Astrocyte (in vitro differentiated cells and primary cell): ENCODE measurements around the gene NFKB1. TPM values are rescaled to one million over a fixed set of nuclear protein-coding genes. Genes with fewer than 3 reads are reported as not detected.

Source experiments
- DNase-seq: peaks from one replicate; pipeline ENCODE4 v3.0.0-alpha.2; 2010; ENCODE audit warnings: low read depth
- FAIRE-seq: peaks from 2 replicates; lab custom pipeline; 2011; peaks lifted over from hg19 to GRCh38; lab: Jason Lieb, UNC
- H2AFZ ChIP-seq: 2 replicates; pipeline ENCODE4 v1.6.0; 2012; ENCODE audit warnings: low read depth, low read length, inconsistent platforms
- H3K27ac ChIP-seq: 2 replicates; pipeline ENCODE4 v1.5.1; 2011; ENCODE audit warnings: low read depth, low read length, inconsistent platforms
- H3K27me3 ChIP-seq: 2 replicates; pipeline ENCODE4 v1.6.0; 2011; ENCODE audit warnings: low read length, inconsistent platforms; ENCODE audit not compliant: insufficient read depth
- H3K36me3 ChIP-seq: 2 replicates; pipeline ENCODE4 v1.5.1; 2011; ENCODE audit warnings: low read length, inconsistent platforms; ENCODE audit not compliant: insufficient read depth
- H3K4me1 ChIP-seq: 2 replicates; pipeline ENCODE4 v1.5.1; 2011; ENCODE audit warnings: low read length, inconsistent platforms; ENCODE audit not compliant: insufficient read depth
- H3K4me2 ChIP-seq: 2 replicates; pipeline ENCODE4 v1.6.0; 2012; ENCODE audit warnings: low read length, inconsistent platforms
- H3K4me3 ChIP-seq: 2 replicates; pipeline ENCODE4 v1.5.1; 2011; ENCODE audit warnings: low read depth, mild to moderate bottlenecking, low read length, inconsistent platforms; ENCODE audit not compliant: insufficient read depth
- H3K79me2 ChIP-seq: 2 replicates; pipeline ENCODE4 v1.6.0; 2012; ENCODE audit warnings: mild to moderate bottlenecking, low read length, inconsistent platforms; ENCODE audit not compliant: insufficient read depth
- H3K9ac ChIP-seq: 2 replicates; pipeline ENCODE4 v1.6.0; 2012; ENCODE audit warnings: mild to moderate bottlenecking, low read length, inconsistent platforms
- H3K9me3 ChIP-seq: 2 replicates; pipeline ENCODE4 v1.5.1; 2012; ENCODE audit warnings: low read depth, mild to moderate bottlenecking, low read length, inconsistent platforms; ENCODE audit not compliant: insufficient read depth
- H4K20me1 ChIP-seq: 2 replicates; pipeline ENCODE4 v1.6.0; 2012; ENCODE audit warnings: low read length, inconsistent platforms; ENCODE audit not compliant: insufficient read depth
- H3K27ac Mint-ChIP-seq: one replicate; pipeline ENCODE4 v1.8.0; 2021; ENCODE audit warnings: mild to moderate bottlenecking, mixed read lengths; ENCODE audit not compliant: unreplicated experiment
- H3K27me3 Mint-ChIP-seq: one replicate; pipeline ENCODE4 v1.8.0; 2021; ENCODE audit warnings: low read depth, mixed read lengths; ENCODE audit not compliant: unreplicated experiment
- H3K36me3 Mint-ChIP-seq: one replicate; pipeline ENCODE4 v1.8.0; 2021; ENCODE audit warnings: low read depth, mixed read lengths; ENCODE audit not compliant: unreplicated experiment
- H3K4me1 Mint-ChIP-seq: one replicate; pipeline ENCODE4 v1.8.0; 2021; ENCODE audit warnings: low read depth, mixed read lengths; ENCODE audit not compliant: unreplicated experiment
- H3K4me3 Mint-ChIP-seq: one replicate; pipeline ENCODE4 v1.8.0; 2021; ENCODE audit warnings: mild to moderate bottlenecking, moderate library complexity, mixed read lengths; ENCODE audit not compliant: unreplicated experiment
- H3K9me3 Mint-ChIP-seq: one replicate; pipeline ENCODE4 v1.8.0; 2021; ENCODE audit warnings: mild to moderate bottlenecking, mixed read lengths; ENCODE audit not compliant: unreplicated experiment
- EZH2 ChIP-seq: IDR thresholded peaks from 2 replicates; pipeline ENCODE4 v1.6.1; 2012; ENCODE audit warnings: mild to moderate bottlenecking, low read length, inconsistent platforms; ENCODE audit not compliant: insufficient read depth
- total RNA-seq: library from RNA; stranded (reverse); gene quantifications from 2 replicates; pipeline ENCODE4 v1.2.1, GENCODE V29; 2021
- TF ChIP-seq, protein P1 (sequence below): IDR thresholded peaks from 2 replicates; pipeline ENCODE4 v1.5.1; 2011; ENCODE audit warnings: low read depth, mild to moderate bottlenecking, inconsistent platforms, low read length, moderate library complexity; ENCODE audit not compliant: insufficient read depth

The NFKB1 gene
- total RNA-seq, 1 donor from 2014 or later: 19.9 TPM

DNA sequence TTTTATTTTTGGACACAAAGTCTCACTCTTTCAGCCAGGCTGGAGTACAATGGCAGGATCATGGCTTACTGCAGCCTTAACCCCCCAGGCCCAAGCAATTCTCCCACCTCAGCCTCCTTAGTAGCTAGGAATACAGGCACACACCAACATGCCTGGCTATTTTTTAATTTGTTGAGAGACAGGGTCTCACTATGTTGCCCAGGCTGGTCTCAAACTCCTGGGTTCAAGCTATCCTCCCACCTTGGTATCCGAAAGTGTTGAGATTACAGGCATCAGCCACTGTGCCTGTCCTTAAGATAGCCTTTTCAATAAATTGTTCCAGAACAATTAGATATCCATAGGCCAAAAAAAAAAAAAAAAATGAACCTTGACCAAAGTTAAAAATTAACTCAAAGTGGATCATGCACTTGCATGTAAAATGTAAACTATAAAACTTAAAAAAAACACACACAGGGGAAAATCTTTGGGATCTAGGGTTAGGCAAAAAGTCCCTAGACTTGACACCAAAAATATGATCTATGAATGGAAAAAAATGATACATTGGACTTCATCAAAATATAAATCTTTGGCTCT is 28.6 kb upstream of the NFKB1 start:
- Histone ChIP-seq H3K4me2 (no peak overlapping the region), H3K4me1 (no peaks in the 10 kb centered on the region), H3K9me3 (peaks cover 5% of the 10 kb centered on the region), H3K79me2 (no peaks in the 10 kb centered on the region), H3K27ac (no peak overlapping the region), H3K36me3 (no peaks in the 10 kb centered on the region), H4K20me1 (no peaks in the 10 kb centered on the region), H2AFZ (no peak overlapping the region), H3K9ac (no peak overlapping the region), H3K27me3 (no peaks in the 10 kb centered on the region), H3K4me3 (no peak overlapping the region)
- no peaks in the 10 kb centered on the region for H3K36me3 Mint-ChIP-seq
- no peak for TF ChIP-seq EZH2
- TF ChIP-seq, protein P1, sequence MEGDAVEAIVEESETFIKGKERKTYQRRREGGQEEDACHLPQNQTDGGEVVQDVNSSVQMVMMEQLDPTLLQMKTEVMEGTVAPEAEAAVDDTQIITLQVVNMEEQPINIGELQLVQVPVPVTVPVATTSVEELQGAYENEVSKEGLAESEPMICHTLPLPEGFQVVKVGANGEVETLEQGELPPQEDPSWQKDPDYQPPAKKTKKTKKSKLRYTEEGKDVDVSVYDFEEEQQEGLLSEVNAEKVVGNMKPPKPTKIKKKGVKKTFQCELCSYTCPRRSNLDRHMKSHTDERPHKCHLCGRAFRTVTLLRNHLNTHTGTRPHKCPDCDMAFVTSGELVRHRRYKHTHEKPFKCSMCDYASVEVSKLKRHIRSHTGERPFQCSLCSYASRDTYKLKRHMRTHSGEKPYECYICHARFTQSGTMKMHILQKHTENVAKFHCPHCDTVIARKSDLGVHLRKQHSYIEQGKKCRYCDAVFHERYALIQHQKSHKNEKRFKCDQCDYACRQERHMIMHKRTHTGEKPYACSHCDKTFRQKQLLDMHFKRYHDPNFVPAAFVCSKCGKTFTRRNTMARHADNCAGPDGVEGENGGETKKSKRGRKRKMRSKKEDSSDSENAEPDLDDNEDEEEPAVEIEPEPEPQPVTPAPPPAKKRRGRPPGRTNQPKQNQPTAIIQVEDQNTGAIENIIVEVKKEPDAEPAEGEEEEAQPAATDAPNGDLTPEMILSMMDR: no peak
- H3K4me1 Mint-ChIP-seq: no peaks in the 10 kb centered on the region
- H3K27ac Mint-ChIP-seq: no peak overlapping the region
- FAIRE-seq (no peak), DNase-seq (no peak)
- H3K27me3 Mint-ChIP-seq: no peaks in the 10 kb centered on the region
- no peak overlapping the region for H3K4me3 Mint-ChIP-seq
- peaks cover 11% of the 10 kb centered on the region for H3K9me3 Mint-ChIP-seq

DNA sequence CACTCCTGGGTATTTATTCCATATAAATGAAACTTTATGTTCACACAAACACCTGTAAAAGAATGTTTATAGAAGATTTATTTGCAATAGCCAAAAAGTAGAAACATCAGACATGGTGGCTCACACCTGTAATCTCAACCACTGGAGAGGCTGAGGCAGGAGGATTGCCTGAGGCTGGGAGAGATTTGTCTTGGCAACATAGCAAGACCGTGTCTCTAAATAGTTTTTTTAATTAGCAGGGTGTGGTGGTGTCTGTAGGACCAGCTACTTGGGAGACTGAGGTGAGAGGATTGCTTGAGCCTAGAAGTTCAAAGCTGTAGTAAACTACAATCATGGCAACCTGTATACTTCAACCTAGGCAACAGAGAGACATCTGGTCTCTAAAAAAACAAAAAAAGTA is 27.7 kb upstream of the NFKB1 start:
- H3K9me3 ChIP-seq: peaks cover 5% of the 10 kb centered on the region
- H4K20me1 ChIP-seq: no peaks in the 10 kb centered on the region
- TF ChIP-seq EZH2: no peak
- TF ChIP-seq, protein P1: no peak
- H3K27me3 ChIP-seq: no peaks in the 10 kb centered on the region
- H3K36me3 Mint-ChIP-seq: no peaks in the 10 kb centered on the region
- H3K4me1 ChIP-seq: no peaks in the 10 kb centered on the region
- H3K9ac ChIP-seq: no peak overlapping the region
- no peak overlapping the region for H3K4me2 ChIP-seq
- no peaks in the 10 kb centered on the region for H3K27me3 Mint-ChIP-seq
- H3K36me3 ChIP-seq: no peaks in the 10 kb centered on the region
- no peak overlapping the region for H2AFZ ChIP-seq
- H3K27ac Mint-ChIP-seq: no peak overlapping the region
- no peaks in the 10 kb centered on the region for H3K4me1 Mint-ChIP-seq
- H3K9me3 Mint-ChIP-seq: peaks cover 11% of the 10 kb centered on the region
- DNase-seq (no peak), FAIRE-seq (no peak)
- H3K79me2 ChIP-seq: no peaks in the 10 kb centered on the region
- H3K4me3 ChIP-seq: no peak overlapping the region
- no peak overlapping the region for H3K4me3 Mint-ChIP-seq
- H3K27ac ChIP-seq: no peak overlapping the region

DNA sequence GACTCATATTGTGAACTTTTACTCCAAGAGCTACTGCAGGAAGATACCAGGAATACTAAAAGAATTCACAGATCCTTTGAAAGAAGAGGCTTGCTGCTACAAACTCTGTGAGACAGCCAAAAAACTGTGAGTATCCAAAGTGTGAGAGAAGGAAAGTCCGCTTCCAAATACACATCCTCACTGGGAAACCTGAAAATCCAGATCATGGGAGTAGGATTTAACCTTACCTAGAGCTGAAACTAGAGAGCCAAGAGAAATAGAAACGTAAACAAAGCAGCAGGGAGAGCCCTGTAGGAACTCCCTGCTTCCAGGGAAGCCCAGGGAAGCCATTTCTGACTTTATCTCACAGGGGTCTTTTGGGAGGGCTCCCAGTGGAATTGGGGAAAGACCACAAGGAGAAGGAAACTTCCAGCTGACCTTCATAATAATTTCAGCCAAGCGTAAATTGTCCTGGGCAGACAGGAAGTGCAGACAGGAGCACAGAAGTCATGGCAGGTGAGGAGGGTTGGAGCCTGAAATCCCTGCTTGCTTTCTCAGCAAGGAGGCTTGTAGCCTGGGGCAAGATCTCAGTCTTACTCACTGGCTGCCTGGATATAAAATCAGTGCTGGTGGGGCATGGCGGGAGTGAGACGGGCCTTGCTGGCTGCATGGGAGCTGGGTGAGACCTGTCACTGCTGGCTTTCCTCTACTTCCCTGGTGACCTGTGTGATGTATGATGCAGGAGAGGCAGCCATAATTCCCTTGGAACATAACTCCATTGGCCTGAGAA is 26.2 kb upstream of the NFKB1 start:
- H2AFZ ChIP-seq: no peak overlapping the region
- no peaks in the 10 kb centered on the region for H3K4me1 ChIP-seq
- H3K27me3 ChIP-seq: no peaks in the 10 kb centered on the region
- no peak overlapping the region for H3K27ac ChIP-seq
- no peaks in the 10 kb centered on the region for H4K20me1 ChIP-seq
- DNase-seq: no peak
- peaks cover 5% of the 10 kb centered on the region for H3K9me3 ChIP-seq
- H3K4me3 ChIP-seq: no peak overlapping the region
- no peak overlapping the region for H3K27ac Mint-ChIP-seq
- H3K36me3 ChIP-seq: no peaks in the 10 kb centered on the region
- no peak for TF ChIP-seq EZH2
- FAIRE-seq: no peak
- no peaks in the 10 kb centered on the region for H3K27me3 Mint-ChIP-seq
- peaks cover 17% of the 10 kb centered on the region for H3K9me3 Mint-ChIP-seq
- H3K9ac ChIP-seq: no peak overlapping the region
- no peaks in the 10 kb centered on the region for H3K4me1 Mint-ChIP-seq
- H3K4me3 Mint-ChIP-seq: no peak overlapping the region
- no peaks in the 10 kb centered on the region for H3K79me2 ChIP-seq
- no peak overlapping the region for H3K4me2 ChIP-seq
- H3K36me3 Mint-ChIP-seq: no peaks in the 10 kb centered on the region
